BLaER1 treated with 17β-estradiol and CSF1 and Interleukin-3, amounts not matched to agents 10 nM and 100 nM (cell line): ENCODE results near the gene PCDHGA2.

Experiments used
- H3K27ac ChIP-seq, 11 experiments: shearing (Covaris generic); formaldehyde crosslinking; 2 replicates each; pipeline ENCODE4 v1.8.1; 2022
- H3K27me3 ChIP-seq, 11 experiments: shearing (Covaris generic); formaldehyde crosslinking; 2 replicates each; pipeline ENCODE4 v1.8.1; 2022
- H3K36me3 ChIP-seq, 11 experiments: shearing (Covaris generic); formaldehyde crosslinking; 2 replicates each; pipeline ENCODE4 v1.8.1; 2022
- H3K4me1 ChIP-seq, 10 experiments: shearing (Covaris generic); formaldehyde crosslinking; 2 replicates each; pipeline ENCODE4 v1.8.1; 2022
- H3K4me2 ChIP-seq, 11 experiments: shearing (Covaris generic); formaldehyde crosslinking; 2 replicates each; pipeline ENCODE4 v1.8.1; 2022
- H3K4me3 ChIP-seq, 10 experiments: shearing (Covaris generic); formaldehyde crosslinking; 2 replicates each; pipeline ENCODE4 v1.8.1; 2022
- H3K9ac ChIP-seq, 11 experiments: shearing (Covaris generic); formaldehyde crosslinking; 2 replicates each; pipeline ENCODE4 v1.8.1; 2022
- H3K9me3 ChIP-seq, 11 experiments: shearing (Covaris generic); formaldehyde crosslinking; replicated peaks in 1 of 11; 2 replicates each; pipeline ENCODE4 v1.8.1; 2022
- H4K20me1 ChIP-seq, 11 experiments: shearing (Covaris generic); formaldehyde crosslinking; 2 replicates each; pipeline ENCODE4 v1.8.1; 2022
- Cebpa-rat ChIP-seq, 11 experiments: shearing (Covaris generic); IDR thresholded peaks; 2 replicates each; pipeline ENCODE4 v1.8.1; 2022

The PCDHGA2 gene

DNA sequence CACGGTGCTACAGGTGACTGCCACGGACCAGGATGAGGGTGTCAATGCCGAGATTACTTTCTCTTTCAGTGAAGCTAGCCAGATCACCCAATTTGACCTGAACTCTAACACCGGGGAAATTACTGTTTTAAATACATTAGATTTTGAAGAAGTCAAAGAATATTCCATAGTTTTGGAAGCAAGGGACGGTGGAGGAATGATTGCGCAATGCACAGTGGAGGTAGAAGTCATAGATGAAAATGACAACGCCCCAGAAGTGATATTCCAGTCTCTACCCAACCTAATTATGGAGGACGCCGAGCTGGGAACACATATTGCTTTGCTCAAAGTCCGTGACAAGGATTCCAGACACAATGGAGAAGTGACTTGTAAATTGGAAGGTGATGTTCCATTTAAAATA, 50.1 kb downstream of the PCDHGA2 start:
- Histone ChIP-seq H3K27me3 (no peaks in the 10 kb centered on the region; a peak in 1 of 22 replicates), H3K4me2 (no peak overlapping the region), H3K4me1 (peaks cover 0 to 14% (median 2%) of the 10 kb centered on the region in 10 experiments; a peak in 7 of 20 replicates), H4K20me1 (no peaks in the 10 kb centered on the region), H3K9ac (no peak overlapping the region), H3K27ac (no peak overlapping the region), H3K9me3 (peaks cover 58 to 73% (median 66%) of the 10 kb centered on the region in 11 experiments), H3K4me3 (no peak overlapping the region), H3K36me3 (peaks cover 0 to 5% (median 0%) of the 10 kb centered on the region in 11 experiments; a peak in 1 of 22 replicates)
- TF ChIP-seq Cebpa-rat (IDR thresholded peaks at IDR 0.05) = peak; percentile 55 to 97 (median 80); a peak in 19 of 22 replicates

DNA sequence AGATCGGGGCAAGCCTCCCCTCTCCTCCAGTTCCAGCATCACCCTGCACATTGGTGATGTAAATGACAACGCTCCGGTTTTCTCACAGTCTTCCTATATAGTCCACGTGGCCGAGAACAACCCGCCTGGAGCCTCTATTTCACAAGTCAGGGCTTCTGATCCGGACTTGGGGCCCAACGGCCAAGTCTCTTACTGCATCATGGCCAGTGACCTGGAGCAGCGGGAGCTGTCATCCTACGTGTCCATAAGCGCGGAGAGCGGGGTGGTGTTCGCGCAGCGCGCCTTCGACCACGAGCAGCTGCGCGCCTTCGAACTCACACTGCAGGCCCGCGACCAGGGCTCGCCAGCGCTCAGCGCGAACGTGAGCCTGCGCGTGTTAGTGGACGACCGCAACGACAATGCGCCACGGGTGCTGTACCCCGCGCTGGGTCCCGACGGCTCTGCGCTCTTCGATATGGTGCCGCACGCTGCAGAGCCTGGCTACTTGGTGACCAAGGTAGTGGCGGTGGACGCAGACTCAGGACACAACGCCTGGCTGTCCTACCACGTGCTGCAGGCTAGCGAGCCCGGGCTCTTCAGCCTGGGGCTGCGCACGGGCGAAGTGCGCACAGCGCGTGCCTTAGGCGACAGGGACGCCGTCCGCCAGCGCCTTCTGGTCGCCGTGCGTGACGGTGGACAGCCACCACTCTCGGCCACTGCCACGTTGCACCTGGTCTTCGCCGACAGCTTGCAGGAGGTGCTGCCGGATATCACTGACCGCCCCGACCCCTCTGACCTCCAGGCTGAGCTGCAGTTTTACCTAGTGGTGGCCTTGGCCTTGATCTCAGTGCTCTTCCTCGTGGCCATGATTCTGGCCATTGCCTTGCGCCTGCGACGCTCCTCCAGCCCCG, 50.8 kb downstream of the PCDHGA2 start:
- Histone ChIP-seq H3K9me3 (peaks cover 58 to 73% (median 66%) of the 10 kb centered on the region in 11 experiments), H3K4me2 (peak overlapping the region in 3 of 11 experiments; percentile 29 to 46 (median 42); a peak in 6 of 22 replicates), H3K4me1 (peaks cover 0 to 14% (median 2%) of the 10 kb centered on the region in 10 experiments; a peak in 7 of 20 replicates), H3K27me3 (no peaks in the 10 kb centered on the region; a peak in 1 of 22 replicates), H4K20me1 (no peaks in the 10 kb centered on the region), H3K9ac (no peak overlapping the region), H3K27ac (peak overlapping the region in 1 of 11 experiments; percentile 44; a peak in 1 of 22 replicates), H3K4me3 (no peak overlapping the region), H3K36me3 (peaks cover 0 to 5% (median 0%) of the 10 kb centered on the region in 11 experiments; a peak in 1 of 22 replicates)
- TF ChIP-seq Cebpa-rat (IDR thresholded peaks at IDR 0.05) = no peak

DNA sequence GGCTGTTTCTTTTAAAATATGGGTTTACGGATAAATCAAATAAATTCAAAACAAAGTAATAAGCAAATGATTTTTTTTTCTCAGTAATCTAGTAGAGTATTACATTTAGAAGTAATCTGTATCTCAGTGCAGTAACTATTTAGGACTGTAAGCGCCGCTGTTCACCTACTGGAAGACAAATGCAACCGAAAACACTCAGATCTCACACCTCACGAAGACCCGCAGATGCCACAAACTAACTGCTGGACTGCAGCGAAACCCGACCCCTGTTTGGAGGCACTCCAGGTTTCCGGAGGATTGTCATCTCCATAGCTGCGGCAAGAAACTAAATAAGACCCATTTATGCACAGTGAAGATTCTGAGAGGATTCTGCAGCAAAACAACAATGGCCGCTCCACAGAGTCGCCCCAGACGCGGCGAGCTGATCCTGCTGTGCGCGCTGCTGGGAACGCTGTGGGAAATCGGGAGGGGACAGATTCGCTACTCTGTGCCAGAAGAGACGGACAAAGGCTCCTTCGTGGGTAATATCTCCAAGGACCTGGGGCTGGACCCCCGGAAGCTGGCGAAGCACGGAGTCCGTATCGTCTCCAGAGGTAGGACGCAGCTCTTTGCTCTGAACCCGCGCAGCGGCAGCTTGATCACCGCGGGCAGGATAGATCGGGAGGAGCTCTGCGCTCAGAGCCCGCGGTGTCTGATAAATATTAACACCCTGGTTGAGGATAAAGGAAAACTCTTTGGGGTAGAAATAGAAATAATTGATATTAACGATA, 54.1 kb downstream of the PCDHGA2 start, which contains the start of gene PCDHGA8:
Gene PCDHGA8, plus strand, starts transcription at position 205 of the 770 bp plus-strand sequence. Its CDS starts 181 bp downstream, at position 386.
- Histone ChIP-seq H4K20me1 (no peaks in the 10 kb centered on the region), H3K4me1 (peaks cover 0 to 14% (median 2%) of the 10 kb centered on the region in 10 experiments; a peak in 7 of 20 replicates), H3K27ac (no peak within 1 kb of the TSS), H3K9ac (no peak within 1 kb of the TSS), H3K27me3 (no peaks in the 10 kb centered on the region; a peak in 1 of 22 replicates), H3K4me2 (no peak within 1 kb of the TSS), H3K9me3 (peaks cover 57 to 75% (median 66%) of the 10 kb centered on the region in 11 experiments), H3K4me3 (0 out of 20 replicates have a peak within 1 kb of the TSS, but pooled peaks of 1 of the 10 experiments have one; percentile 8), H3K36me3 (peaks cover 0 to 5% (median 0%) of the 10 kb centered on the region in 11 experiments; a peak in 1 of 22 replicates)
- TF ChIP-seq Cebpa-rat (IDR thresholded peaks at IDR 0.05) = no peak
